OCI-LY7 (cell line): ENCODE results near the gene DISP1. TPM values are rescaled to one million over a fixed set of nuclear protein-coding genes. Genes with fewer than 3 reads are reported as not detected.

Experiments used
- BruUV-seq: library from RNA; stranded (reverse); fragments of 400-500 nt; replicated peaks from 2 replicates; lab custom pipeline; 2021; lab: Mats Ljungman, UMichigan
- CTCF ChIA-PET: fragments of 300-600 bp; sonication (Branson Sonifier 250); formaldehyde crosslinking; loops from one replicate; lab custom pipeline; 2022; ENCODE audit warnings: antibody characterized with exemption; ENCODE audit not compliant: unreplicated experiment; lab: Charles Lee
- POLR2A ChIA-PET: fragments of 300-600 bp; sonication (Branson Sonifier 250); formaldehyde crosslinking; loops from one replicate; lab custom pipeline; 2022; ENCODE audit warnings: antibody characterized with exemption; lab: Charles Lee
- DNase-seq: peaks from one replicate; pipeline ENCODE4 v3.0.0-alpha.2; 2015; ENCODE audit warnings: low spot score
- H2AFZ ChIP-seq: fragments of 200-600 bp; sonication (generic), shearing (Covaris generic); 2 replicates; pipeline ENCODE4 v1.6.1; 2014; ENCODE audit warnings: mild to moderate bottlenecking, antibody characterized with exemption, low read length, moderate library complexity
- H3K27ac ChIP-seq: fragments of 200-600 bp; sonication (generic); 2 replicates; pipeline ENCODE4 v1.5.1; 2014; ENCODE audit warnings: mixed run types, low read depth, mild to moderate bottlenecking, moderate library complexity, low read length, inconsistent platforms; ENCODE audit not compliant: poor library complexity, severe bottlenecking
- H3K36me3 ChIP-seq: fragments of 200-600 bp; sonication (generic); 2 replicates; pipeline ENCODE4 v1.6.1; 2014; ENCODE audit warnings: mild to moderate bottlenecking, antibody characterized with exemption, low read length, moderate library complexity, mixed read lengths; ENCODE audit not compliant: insufficient read depth
- H3K4me1 ChIP-seq: fragments of 200-600 bp; sonication (generic); 2 replicates; pipeline ENCODE4 v1.5.1; 2014; ENCODE audit warnings: mild to moderate bottlenecking, low read length; ENCODE audit not compliant: insufficient read depth, poor library complexity, severe bottlenecking
- H3K4me2 ChIP-seq: fragments of 200-600 bp; sonication (generic); 2 replicates; pipeline ENCODE4 v1.6.1; 2014; ENCODE audit warnings: mild to moderate bottlenecking, low read length
- H3K4me3 ChIP-seq: fragments of 200-600 bp; sonication (generic); 2 replicates; pipeline ENCODE4 v1.5.1; 2014; ENCODE audit warnings: mild to moderate bottlenecking, low read depth, low read length; ENCODE audit not compliant: poor library complexity, severe bottlenecking
- H3K79me2 ChIP-seq: fragments of 200-600 bp; sonication (generic); 2 replicates; pipeline ENCODE4 v1.6.1; 2016; ENCODE audit warnings: low read depth, mild to moderate bottlenecking, low read length, moderate library complexity, mixed read lengths; ENCODE audit not compliant: insufficient read depth
- H3K9me2 ChIP-seq: fragments of 200-600 bp; sonication (generic); 2 replicates; pipeline ENCODE4 v1.6.1; 2016; ENCODE audit warnings: mild to moderate bottlenecking, low read length, mixed read lengths; ENCODE audit not compliant: insufficient read depth
- H3K9me3 ChIP-seq: fragments of 200-600 bp; sonication (generic); 2 replicates; pipeline ENCODE4 v1.6.1; 2014; ENCODE audit warnings: mild to moderate bottlenecking, mixed run types, low read length, mixed read lengths
- H4K20me1 ChIP-seq: fragments of 200-600 bp; sonication (generic); 2 replicates; pipeline ENCODE4 v1.6.1; 2014; ENCODE audit warnings: mild to moderate bottlenecking, antibody characterized with exemption, low read length, moderate library complexity, mixed read lengths; ENCODE audit not compliant: insufficient read depth
- EZH2phosphoT487 ChIP-seq: fragments of 200-600 bp; sonication (generic); IDR thresholded peaks from 2 replicates; pipeline ENCODE4 v1.6.1; 2018; ENCODE audit warnings: low read depth, borderline replicate concordance, mild to moderate bottlenecking, mixed run types, antibody characterized with exemption, low read length, moderate library complexity, mixed read lengths
- intact Hi-C: fragments of 100-400 bp; cut with micrococcal nuclease; formaldehyde crosslinking; loops from one replicate; pipeline ENCODE4 v1.10.0; 2022; ENCODE audit not compliant: unreplicated experiment
- total RNA-seq, 2 experiments: library from RNA; depleted of rRNA in 1 of 2; stranded (reverse); fragments of >200 nt in 1 of 2; shearing (Covaris generic) in 1 of 2; gene quantifications; 2 replicates each; pipeline ENCODE4 v1.2.3, GENCODE V29; 2014 to 2022
- TF ChIP-seq, protein P1 (sequence below): fragments of 200-600 bp; sonication (generic); conservative IDR thresholded peaks from 2 replicates; pipeline ENCODE4 v1.5.1; 2014; ENCODE audit warnings: mild to moderate bottlenecking, antibody characterized with exemption, low read length, moderate library complexity, mixed read lengths

DISP1 gene
- total RNA-seq, 2 experiments from 2014 or later, result 0.48 to 1.1 TPM

DNA sequence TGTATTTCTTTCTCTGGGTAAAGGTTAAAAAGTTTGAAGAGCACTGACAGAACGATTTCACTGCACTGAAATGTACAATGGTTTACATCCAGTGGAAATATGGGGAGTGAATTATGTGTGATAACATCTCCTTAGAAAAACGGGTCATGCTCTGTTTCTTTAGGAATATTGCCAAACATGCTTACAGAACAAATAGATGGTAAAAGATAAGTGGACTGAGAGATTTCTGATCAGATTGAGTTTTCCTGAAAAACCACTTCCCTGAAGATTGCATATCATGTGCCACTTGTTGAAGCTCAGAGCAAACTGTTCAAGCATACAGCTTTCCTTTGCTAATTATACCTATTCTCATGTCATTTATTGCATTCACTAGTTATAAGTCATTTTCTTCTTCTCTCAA, 29.9 kb upstream of the DISP1 start:
- no peak for TF ChIP-seq EZH2phosphoT487
- TF ChIP-seq, protein P1, sequence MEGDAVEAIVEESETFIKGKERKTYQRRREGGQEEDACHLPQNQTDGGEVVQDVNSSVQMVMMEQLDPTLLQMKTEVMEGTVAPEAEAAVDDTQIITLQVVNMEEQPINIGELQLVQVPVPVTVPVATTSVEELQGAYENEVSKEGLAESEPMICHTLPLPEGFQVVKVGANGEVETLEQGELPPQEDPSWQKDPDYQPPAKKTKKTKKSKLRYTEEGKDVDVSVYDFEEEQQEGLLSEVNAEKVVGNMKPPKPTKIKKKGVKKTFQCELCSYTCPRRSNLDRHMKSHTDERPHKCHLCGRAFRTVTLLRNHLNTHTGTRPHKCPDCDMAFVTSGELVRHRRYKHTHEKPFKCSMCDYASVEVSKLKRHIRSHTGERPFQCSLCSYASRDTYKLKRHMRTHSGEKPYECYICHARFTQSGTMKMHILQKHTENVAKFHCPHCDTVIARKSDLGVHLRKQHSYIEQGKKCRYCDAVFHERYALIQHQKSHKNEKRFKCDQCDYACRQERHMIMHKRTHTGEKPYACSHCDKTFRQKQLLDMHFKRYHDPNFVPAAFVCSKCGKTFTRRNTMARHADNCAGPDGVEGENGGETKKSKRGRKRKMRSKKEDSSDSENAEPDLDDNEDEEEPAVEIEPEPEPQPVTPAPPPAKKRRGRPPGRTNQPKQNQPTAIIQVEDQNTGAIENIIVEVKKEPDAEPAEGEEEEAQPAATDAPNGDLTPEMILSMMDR, result no peak
- no peak for DNase-seq
- intact Hi-C loops, result no loop called here
- Histone ChIP-seq H3K36me3 (no peaks in the 10 kb centered on the region), H3K27ac (no peak overlapping the region), H3K4me1 (no peaks in the 10 kb centered on the region), H3K9me3 (no peaks in the 10 kb centered on the region), H3K79me2 (no peaks in the 10 kb centered on the region), H2AFZ (no peak overlapping the region), H4K20me1 (no peaks in the 10 kb centered on the region), H3K4me3 (no peak overlapping the region), H3K4me2 (no peak overlapping the region), H3K9me2 (no peaks in the 10 kb centered on the region)
- ChIA-PET POLR2A (no interaction called here), CTCF (no interaction called here)
- no TSS peak for BruUV-seq

DNA sequence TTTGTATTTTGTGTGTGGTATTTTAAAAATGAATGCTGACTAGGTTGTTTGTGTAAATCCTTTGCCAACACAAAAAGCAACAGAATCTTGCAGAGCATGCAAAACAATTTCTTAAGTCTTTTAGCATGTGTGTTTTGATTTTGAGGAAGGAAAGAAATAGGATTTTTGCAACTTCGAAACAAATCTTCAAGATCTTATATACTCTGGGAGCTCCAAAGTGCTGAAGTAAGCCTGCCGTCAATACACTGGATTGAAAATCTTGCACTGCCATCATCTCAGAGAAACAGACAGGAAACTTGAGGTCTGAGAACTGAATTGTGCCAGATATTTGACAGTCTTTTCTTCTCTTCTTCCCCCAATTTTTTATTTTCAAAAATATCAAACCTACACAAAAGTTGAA, 29.3 kb upstream of the DISP1 start:
- POLR2A ChIA-PET, result no interaction called here
- CTCF ChIA-PET, result no interaction called here
- H3K4me2 ChIP-seq, result no peak overlapping the region
- no peak for DNase-seq
- H3K36me3 ChIP-seq, result no peaks in the 10 kb centered on the region
- intact Hi-C loops, result no loop called here
- no TSS peak for BruUV-seq
- no peaks in the 10 kb centered on the region for H3K4me1 ChIP-seq
- H2AFZ ChIP-seq, result no peak overlapping the region
- no peaks in the 10 kb centered on the region for H3K79me2 ChIP-seq
- no peaks in the 10 kb centered on the region for H3K9me2 ChIP-seq
- H3K4me3 ChIP-seq, result no peak overlapping the region
- no peak overlapping the region for H3K27ac ChIP-seq
- no peak for TF ChIP-seq EZH2phosphoT487
- TF ChIP-seq, protein P1, result no peak
- no peaks in the 10 kb centered on the region for H4K20me1 ChIP-seq
- no peaks in the 10 kb centered on the region for H3K9me3 ChIP-seq

DNA sequence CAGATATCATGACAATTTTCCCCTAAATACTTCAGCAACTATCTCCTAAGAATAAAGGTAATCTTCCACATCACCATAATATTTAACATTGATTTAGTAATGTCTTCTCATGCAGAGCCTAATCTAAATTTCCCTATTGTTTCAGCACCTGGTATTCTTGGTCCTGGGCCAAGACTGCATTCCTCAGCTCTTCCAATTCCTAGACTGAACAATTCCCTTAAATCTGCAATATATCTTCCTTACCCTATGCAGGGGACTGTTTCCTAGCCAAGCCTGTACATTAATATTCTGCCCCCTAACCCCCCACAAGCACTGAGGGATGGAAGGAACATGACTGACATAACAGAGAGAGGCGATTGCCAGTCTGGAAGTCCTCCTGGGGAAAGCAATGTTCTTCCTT, 28.7 kb upstream of the DISP1 start:
- H3K27ac ChIP-seq, result no peak overlapping the region
- no peaks in the 10 kb centered on the region for H3K9me2 ChIP-seq
- no peak overlapping the region for H2AFZ ChIP-seq
- no TSS peak for BruUV-seq
- no peaks in the 10 kb centered on the region for H3K4me1 ChIP-seq
- ChIA-PET CTCF (no interaction called here), POLR2A (no interaction called here)
- no peak overlapping the region for H3K4me3 ChIP-seq
- no peak overlapping the region for H3K4me2 ChIP-seq
- intact Hi-C loops, result no loop called here
- DNase-seq, result no peak
- no peaks in the 10 kb centered on the region for H4K20me1 ChIP-seq
- no peaks in the 10 kb centered on the region for H3K36me3 ChIP-seq
- no peak for TF ChIP-seq EZH2phosphoT487
- TF ChIP-seq, protein P1, result no peak
- H3K79me2 ChIP-seq, result no peaks in the 10 kb centered on the region
- H3K9me3 ChIP-seq, result no peaks in the 10 kb centered on the region
